Activated CD8-positive, alpha-beta memory T cell treated with anti-CD3 and anti-CD28 coated beads for 36 hours (primary cell): ENCODE data around the gene SGCD. TPM values are rescaled to one million over a fixed set of nuclear protein-coding genes. Genes with fewer than 3 reads are reported as not detected.

Source experiments
- CTCF ChIA-PET: fragments of 350-600 bp; sonication (Branson Sonifier 250); formaldehyde crosslinking; loops from one replicate; lab custom pipeline; 2021; ENCODE audit warnings: antibody characterized with exemption; lab: Charles Lee
- POLR2A ChIA-PET: fragments of 350-600 bp; sonication (Branson Sonifier 250); formaldehyde crosslinking; loops from one replicate; lab custom pipeline; 2021; ENCODE audit warnings: antibody characterized with exemption; lab: Charles Lee
- total RNA-seq, 2 experiments: library from RNA; stranded (reverse); gene quantifications; one replicate each; pipeline ENCODE4 v1.2.3, GENCODE V29; 2021

Gene SGCD
- total RNA-seq, 2 experiments from 2014 or later: 0.02 to 0.08 TPM

DNA sequence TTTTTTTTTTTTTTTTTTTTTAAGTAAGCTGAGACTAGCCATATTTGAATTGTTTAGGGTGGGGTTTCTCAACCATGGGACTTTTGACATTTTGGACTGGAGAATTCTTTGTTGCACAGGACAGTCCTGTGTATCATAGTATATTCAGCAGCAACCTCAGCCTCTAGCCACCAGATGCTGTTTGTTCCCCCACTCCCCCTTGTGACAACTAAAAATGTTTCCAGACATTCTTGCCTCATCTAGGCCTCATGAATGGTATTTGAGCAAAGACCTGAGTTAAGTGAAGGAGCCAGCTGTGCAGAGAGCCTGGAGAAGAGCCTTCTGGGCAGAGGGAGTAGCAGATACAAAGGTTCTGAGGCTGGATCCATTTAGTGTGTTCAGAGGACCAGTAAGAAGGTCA lies 155.9 kb downstream of the SGCD start:
- POLR2A ChIA-PET: no interaction called here

GRCh38 chr5:156486394-156487238 lies 159.7 kb downstream of the SGCD start:
- ChIA-PET CTCF (no interaction called here), POLR2A (no interaction called here)

More for the DNA sequence above, 155.9 kb downstream of the SGCD start:
- CTCF ChIA-PET: no interaction called here

GRCh38 chr5:156491766-156492165 lies 164.8 kb downstream of the SGCD start:
- POLR2A ChIA-PET: no interaction called here
- CTCF ChIA-PET: no interaction called here

- CTCF ChIA-PET: no interaction called here
- POLR2A ChIA-PET: no interaction called here
These were observed 169.3 kb downstream of the SGCD start for GRCh38 chr5:156496291-156496690.

- CTCF ChIA-PET: interaction anchor here (0.7 kb wide), 1 partner anchor 319 kb away, joined by 3 read pairs; no protein-coding TSS in a partner anchor
- POLR2A ChIA-PET: no interaction called here
These were observed 170.8 kb downstream of the SGCD start for GRCh38 chr5:156497804-156498208.

- POLR2A ChIA-PET: no interaction called here
- CTCF ChIA-PET: interaction anchor here (0.7 kb wide), 1 partner anchor 319 kb away, joined by 3 read pairs; no protein-coding TSS in a partner anchor
These were observed 171.4 kb downstream of the SGCD start for GRCh38 chr5:156498226-156498980.

GRCh38 chr5:156500755-156501154 lies 173.8 kb downstream of the SGCD start:
- POLR2A ChIA-PET: no interaction called here
- CTCF ChIA-PET: no interaction called here

- ChIA-PET CTCF (no interaction called here), POLR2A (no interaction called here)
These were observed 178.1 kb downstream of the SGCD start for GRCh38 chr5:156505101-156505500.

DNA sequence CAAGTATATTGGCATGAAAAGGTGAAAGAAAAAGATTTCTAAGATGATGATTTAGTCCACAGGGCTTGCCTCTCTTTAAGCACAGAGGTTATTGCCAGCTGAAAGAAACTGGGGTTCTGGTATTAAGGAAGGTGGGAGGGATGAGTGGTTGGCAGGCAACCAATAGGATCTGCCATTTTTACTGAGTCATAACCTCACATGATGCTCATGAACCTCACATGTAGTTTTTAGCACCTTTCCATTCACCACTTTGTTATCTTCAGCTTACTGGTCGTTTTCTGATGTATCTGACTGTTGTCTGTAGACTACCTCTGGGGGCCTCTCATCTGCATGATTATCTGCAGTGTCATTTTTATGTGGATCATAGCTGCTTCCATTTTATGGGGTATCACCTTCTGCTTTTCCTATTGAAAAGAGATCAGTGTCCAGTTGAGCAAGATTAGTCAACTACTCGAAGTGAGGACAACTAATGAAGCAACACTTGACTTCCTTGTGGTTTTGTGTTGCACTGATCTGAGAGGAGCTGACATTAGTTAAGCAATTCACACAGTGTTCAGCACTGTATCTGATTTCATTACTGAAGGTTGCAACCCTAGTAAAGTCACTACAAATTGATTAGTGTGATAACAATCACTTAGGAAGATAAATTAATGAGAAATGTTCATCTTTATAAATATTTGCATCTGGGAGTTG lies 186.3 kb downstream of the SGCD start:
- ChIA-PET CTCF (interaction anchor here (0.6 kb wide), 1 partner anchor 463 kb away, joined by 3 read pairs; no protein-coding TSS in a partner anchor), POLR2A (no interaction called here)

GRCh38 chr5:156515121-156515520 lies 188.2 kb downstream of the SGCD start:
- CTCF ChIA-PET: no interaction called here
- POLR2A ChIA-PET: no interaction called here

GRCh38 chr5:156515803-156516360 lies 188.9 kb downstream of the SGCD start:
- ChIA-PET CTCF (no interaction called here), POLR2A (no interaction called here)

DNA sequence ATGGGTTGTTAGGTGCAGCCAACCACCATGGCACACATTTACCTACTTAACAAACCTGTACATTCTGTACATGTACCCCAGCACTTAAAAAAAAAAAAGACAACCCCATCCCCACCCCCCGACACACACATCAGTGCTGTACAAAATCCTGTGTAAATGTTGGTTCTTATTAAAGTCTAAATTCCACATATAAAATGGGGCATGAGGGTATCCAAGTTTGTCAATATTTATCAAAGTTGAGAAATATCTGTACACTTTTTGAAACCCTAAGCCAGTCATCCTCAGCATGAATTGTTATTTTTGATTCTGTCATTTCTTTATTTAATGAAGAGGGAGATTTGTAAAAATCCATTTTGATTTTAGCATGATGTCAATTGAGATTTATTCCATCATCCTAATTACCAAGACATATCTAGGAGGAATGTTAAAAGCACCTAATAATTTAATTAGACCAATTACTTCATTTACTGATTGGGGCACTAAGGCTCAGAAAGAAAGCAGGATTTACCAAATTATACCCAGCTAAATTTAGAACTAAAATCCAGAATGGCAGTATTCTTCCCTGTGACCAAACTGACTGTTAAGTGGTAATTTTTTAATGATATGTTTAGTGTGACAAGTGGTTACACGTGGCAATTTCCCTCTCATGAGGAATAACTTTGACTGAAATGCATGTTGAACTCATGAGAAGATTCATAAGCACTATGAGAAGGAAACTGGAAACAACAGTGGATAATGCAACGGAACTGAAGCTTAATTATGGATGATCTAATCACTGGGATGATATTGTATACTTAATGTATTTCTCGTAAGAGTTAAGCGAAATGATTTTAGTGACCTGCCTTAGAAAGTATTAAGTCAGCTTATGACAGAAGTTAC lies 195.9 kb downstream of the SGCD start:
- ChIA-PET CTCF (no interaction called here), POLR2A (no interaction called here)

- CTCF ChIA-PET: no interaction called here
- POLR2A ChIA-PET: no interaction called here
These were observed 196.6 kb downstream of the SGCD start for GRCh38 chr5:156523607-156524006.

DNA sequence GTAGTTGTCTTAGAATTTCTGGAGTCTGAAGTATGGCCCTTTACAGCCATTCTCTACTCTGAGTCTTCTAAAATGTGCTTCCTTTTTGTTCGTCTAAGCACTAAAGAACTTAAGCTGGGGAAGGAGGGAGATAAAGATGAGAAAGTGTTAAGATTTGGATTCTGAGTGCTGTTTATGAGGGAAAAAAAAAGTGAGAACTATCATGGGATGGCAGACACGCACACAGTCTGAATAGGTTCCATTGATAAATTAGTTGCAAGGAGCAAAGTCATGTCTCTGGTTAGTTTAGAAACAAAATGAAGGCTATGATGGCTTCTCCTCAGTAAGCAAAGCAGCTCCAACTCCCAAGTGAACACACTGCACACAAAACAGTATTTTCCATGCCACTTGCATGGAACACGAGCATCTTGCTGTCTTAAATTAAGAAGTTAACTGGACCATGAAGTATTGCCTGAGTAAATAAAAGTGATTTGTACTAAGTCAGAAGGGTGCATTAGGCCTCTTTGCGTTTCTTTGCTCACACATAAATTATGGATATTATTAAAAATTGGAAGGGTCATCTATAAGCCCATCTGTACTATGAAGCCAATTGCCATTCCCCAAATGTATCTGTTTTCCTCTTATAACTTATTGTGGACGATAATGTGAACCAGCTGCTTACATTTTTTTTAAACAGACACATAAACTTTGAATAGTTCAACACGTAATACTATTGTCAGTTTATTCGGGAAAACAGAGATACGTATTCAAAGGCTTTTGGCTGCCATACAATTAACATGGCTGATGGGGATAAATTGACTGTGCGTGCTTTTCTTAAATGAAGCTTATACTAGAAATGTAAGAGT lies 199.3 kb downstream of the SGCD start:
- ChIA-PET POLR2A (no interaction called here), CTCF (no interaction called here)

DNA sequence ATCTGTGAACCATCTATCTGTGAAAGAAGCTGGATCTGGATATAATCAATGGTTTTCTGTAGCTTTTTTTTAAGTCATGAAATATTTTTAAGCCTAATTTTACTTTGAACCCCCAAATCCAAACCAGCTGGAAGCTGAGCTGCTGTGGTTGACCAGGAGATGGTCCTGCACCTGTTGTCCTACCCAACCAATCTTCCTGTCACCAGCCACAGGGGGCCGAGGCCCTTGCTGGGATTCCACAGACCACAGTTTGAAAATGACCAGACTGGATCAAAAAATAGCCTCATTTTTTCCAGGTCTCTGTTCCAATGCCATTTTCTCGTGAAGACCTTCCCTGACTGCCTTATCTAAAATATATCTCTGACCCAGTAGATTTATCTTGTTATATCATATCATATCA lies 200.6 kb downstream of the SGCD start:
- POLR2A ChIA-PET: no interaction called here

GRCh38 chr5:156528673-156529072 lies 201.7 kb downstream of the SGCD start:
- ChIA-PET POLR2A (no interaction called here), CTCF (no interaction called here)

More for the DNA sequence above, 200.6 kb downstream of the SGCD start:
- CTCF ChIA-PET: no interaction called here

GRCh38 chr5:156529892-156530291 lies 202.9 kb downstream of the SGCD start:
- ChIA-PET CTCF (no interaction called here), POLR2A (no interaction called here)

- ChIA-PET POLR2A (no interaction called here), CTCF (no interaction called here)
These were observed 204.2 kb downstream of the SGCD start for GRCh38 chr5:156531199-156531598.
